ENCODE results near the gene DENND1C. TPM values are rescaled to one million over a fixed set of nuclear protein-coding genes. Genes with fewer than 3 reads are reported as not detected.
A peak's percentile ranks its signal among the peaks of the same experiment; 100 is the strongest.
"Not testable (repeated sequence)": the region's sequence is repeated elsewhere in the genome, so short reads cannot be mapped to it uniquely, and the experiment has no call there.

Gene DENND1C
- polyA plus RNA-seq, 2 donors: 1.8 to 3.9 TPM

GRCh38 chr19:6509118-6509971 lies 27.8 kb upstream of the DENND1C start:
- Histone ChIP-seq H3K36me3 (ENCODE audit: control insufficient read depth in 2 of 2, insufficient read depth in 2 of 2, low read length in 1 of 2) (no peaks in the 10 kb centered on the region), H3K4me3 (ENCODE audit: low read depth in 1 of 2, low read length in 2 of 2) (no peak overlapping the region), H3K27me3 (ENCODE audit: control insufficient read depth in 1 of 2, insufficient read depth in 2 of 2, low read length in 2 of 2) (no peaks in the 10 kb centered on the region), H3K27ac (ENCODE audit: low read depth in 2 of 2, low read length in 1 of 2) (no peak overlapping the region), H3K4me1 (ENCODE audit: control insufficient read depth in 2 of 2, insufficient read depth in 2 of 2, low read length in 1 of 2) (no peaks in the 10 kb centered on the region), H3K9me3 (ENCODE audit: control insufficient read depth in 2 of 2, insufficient read depth in 1 of 2, low read depth in 1 of 2, low read length in 1 of 2) (no peaks in the 10 kb centered on the region)
- 63 to 71% methylated on average over 20 of the region's 20 CpGs for WGBS, 2 donors

GRCh38 chr19:6508028-6508771 lies 26.6 kb upstream of the DENND1C start:
- not testable (repeated sequence) for H3K27me3 ChIP-seq (ENCODE audit: control insufficient read depth in 1 of 2, insufficient read depth in 2 of 2, low read length in 2 of 2); H3K27ac ChIP-seq (ENCODE audit: low read depth in 2 of 2, low read length in 1 of 2); H3K36me3 ChIP-seq (ENCODE audit: control insufficient read depth in 2 of 2, insufficient read depth in 2 of 2, low read length in 1 of 2); H3K4me3 ChIP-seq (ENCODE audit: low read depth in 1 of 2, low read length in 2 of 2); H3K9me3 ChIP-seq (ENCODE audit: control insufficient read depth in 2 of 2, insufficient read depth in 1 of 2, low read depth in 1 of 2, low read length in 1 of 2); H3K4me1 ChIP-seq (ENCODE audit: control insufficient read depth in 2 of 2, insufficient read depth in 2 of 2, low read length in 1 of 2)
- WGBS, 2 donors: 83 to 85% methylated on average over 9 of the region's 9 CpGs

DNA sequence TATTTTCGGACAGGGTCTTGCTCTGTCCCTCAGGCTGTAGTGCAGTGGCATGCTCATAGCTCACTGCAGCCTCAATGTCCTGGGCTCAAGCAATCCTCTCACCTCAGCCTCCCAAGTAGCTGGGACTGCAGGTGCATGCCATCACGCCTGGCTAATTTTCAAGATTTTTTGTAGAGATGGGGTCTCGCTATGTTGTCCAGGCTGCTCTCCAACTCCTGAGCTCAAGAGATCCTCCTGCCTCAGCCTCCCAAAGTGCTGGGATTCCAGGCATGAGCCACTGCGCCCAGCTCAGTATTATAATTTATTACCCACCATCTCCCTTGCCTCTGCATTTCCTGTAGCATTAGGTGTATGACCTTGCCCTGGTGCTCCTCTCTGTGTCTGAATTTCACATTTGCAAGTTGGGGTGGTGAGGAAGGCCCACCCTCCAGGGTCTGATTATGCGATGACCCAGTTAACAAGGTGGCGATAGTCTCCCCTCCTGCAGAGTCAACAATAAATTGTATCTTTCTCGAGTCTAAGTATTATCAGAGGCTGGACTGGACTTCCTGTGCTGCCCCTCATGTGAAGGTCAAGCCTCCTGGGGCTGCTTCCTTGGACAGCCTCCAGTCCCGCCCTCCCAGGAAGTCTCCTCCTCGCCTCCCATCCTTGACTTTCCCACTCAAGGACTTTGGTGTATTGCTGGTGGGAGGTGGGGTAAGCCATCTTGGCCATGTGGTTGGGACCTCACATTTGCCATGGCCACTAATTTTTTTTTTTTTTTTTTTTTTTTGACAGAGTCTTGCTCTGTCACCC lies 22.0 kb upstream of the DENND1C start:
- WGBS, 2 donors: 82 to 83% methylated on average over 9 of the region's 9 CpGs
- Histone ChIP-seq H3K27ac (ENCODE audit: low read depth in 2 of 2, low read length in 1 of 2) (no peak overlapping the region), H3K9me3 (ENCODE audit: control insufficient read depth in 2 of 2, insufficient read depth in 1 of 2, low read depth in 1 of 2, low read length in 1 of 2) (no peaks in the 10 kb centered on the region), H3K36me3 (ENCODE audit: control insufficient read depth in 2 of 2, insufficient read depth in 2 of 2, low read length in 1 of 2) (no peaks in the 10 kb centered on the region), H3K27me3 (ENCODE audit: control insufficient read depth in 1 of 2, insufficient read depth in 2 of 2, low read length in 2 of 2) (peaks cover 0 to 4% of the 10 kb centered on the region in 2 donors), H3K4me1 (ENCODE audit: control insufficient read depth in 2 of 2, insufficient read depth in 2 of 2, low read length in 1 of 2) (peaks cover 0 to 8% of the 10 kb centered on the region in 2 donors), H3K4me3 (ENCODE audit: low read depth in 1 of 2, low read length in 2 of 2) (no peak overlapping the region)

GRCh38 chr19:6501740-6502648 lies 20.4 kb upstream of the DENND1C start, which contains the start of gene TUBB4A:
Gene TUBB4A (minus strand): TSS chr19:6502309. CDS start chr19:6502212, 97 bp downstream.
- Histone ChIP-seq H3K27ac (ENCODE audit: low read depth in 2 of 2, low read length in 1 of 2) (no peak within 1 kb of the TSS), H3K4me3 (ENCODE audit: low read depth in 1 of 2, low read length in 2 of 2) (peak within 1 kb of the TSS; percentile 34 to 37), H3K27me3 (ENCODE audit: control insufficient read depth in 1 of 2, insufficient read depth in 2 of 2, low read length in 2 of 2) (peaks cover 0 to 4% of the 10 kb centered on the region in 2 donors), H3K36me3 (ENCODE audit: control insufficient read depth in 2 of 2, insufficient read depth in 2 of 2, low read length in 1 of 2) (no peaks in the 10 kb centered on the region), H3K4me1 (ENCODE audit: control insufficient read depth in 2 of 2, insufficient read depth in 2 of 2, low read length in 1 of 2) (peaks cover 0 to 8% of the 10 kb centered on the region in 2 donors), H3K9me3 (ENCODE audit: control insufficient read depth in 2 of 2, insufficient read depth in 1 of 2, low read depth in 1 of 2, low read length in 1 of 2) (no peaks in the 10 kb centered on the region)
- WGBS, 2 donors: 2 to 3% methylated on average over 45 to 71 of the region's 71 CpGs

GRCh38 chr19:6500837-6501739 lies 19.5 kb upstream of the DENND1C start:
- H3K36me3 ChIP-seq (ENCODE audit: control insufficient read depth in 2 of 2, insufficient read depth in 2 of 2, low read length in 1 of 2): no peaks in the 10 kb centered on the region
- peaks cover 0 to 8% of the 10 kb centered on the region in 2 donors for H3K4me1 ChIP-seq (ENCODE audit: control insufficient read depth in 2 of 2, insufficient read depth in 2 of 2, low read length in 1 of 2)
- 58 to 60% methylated on average over 24 of the region's 24 CpGs for WGBS, 2 donors
- H3K27ac ChIP-seq (ENCODE audit: low read depth in 2 of 2, low read length in 1 of 2): no peak overlapping the region
- H3K27me3 ChIP-seq (ENCODE audit: control insufficient read depth in 1 of 2, insufficient read depth in 2 of 2, low read length in 2 of 2): peaks cover 0 to 4% of the 10 kb centered on the region in 2 donors
- H3K4me3 ChIP-seq (ENCODE audit: low read depth in 1 of 2, low read length in 2 of 2): no peak overlapping the region
- no peaks in the 10 kb centered on the region for H3K9me3 ChIP-seq (ENCODE audit: control insufficient read depth in 2 of 2, insufficient read depth in 1 of 2, low read depth in 1 of 2, low read length in 1 of 2)

DNA sequence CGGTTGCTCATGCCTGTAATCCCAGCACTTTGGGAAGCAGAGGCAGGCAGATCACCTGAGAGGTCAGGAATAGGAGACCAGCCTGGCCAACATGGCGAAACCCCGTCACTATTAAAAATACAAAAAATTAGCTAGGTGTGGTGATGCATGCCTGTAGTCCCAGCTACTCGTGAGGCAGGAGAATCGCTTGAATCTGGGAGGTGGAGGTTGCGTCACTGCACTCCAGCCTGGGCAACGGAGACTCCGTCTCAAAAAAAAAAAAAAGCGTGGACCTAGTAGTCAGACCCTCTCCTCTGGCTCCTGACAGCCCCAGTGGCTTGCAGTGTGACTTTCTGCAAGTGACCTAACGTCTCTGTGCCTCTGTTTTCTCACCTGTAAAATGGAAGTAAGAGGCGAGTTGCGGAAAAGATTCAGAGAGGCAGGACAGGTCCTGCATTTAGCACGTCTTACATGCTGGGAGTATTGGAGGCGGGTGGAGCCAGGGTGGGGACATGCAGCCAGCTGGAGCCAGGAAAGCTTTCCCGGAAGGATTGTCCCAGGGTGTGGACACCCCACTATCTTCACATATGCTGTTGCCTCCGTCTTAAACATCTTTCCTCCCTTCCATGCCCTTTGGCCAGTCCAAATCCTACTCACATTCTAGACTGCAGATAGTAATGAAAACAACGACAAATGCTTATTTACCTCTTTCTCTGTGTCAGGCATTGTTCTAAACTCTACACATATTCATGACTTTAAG lies 17.6 kb upstream of the DENND1C start:
- H3K36me3 ChIP-seq (ENCODE audit: control insufficient read depth in 2 of 2, insufficient read depth in 2 of 2, low read length in 1 of 2): no peaks in the 10 kb centered on the region
- H3K27ac ChIP-seq (ENCODE audit: low read depth in 2 of 2, low read length in 1 of 2): no peak overlapping the region
- H3K4me3 ChIP-seq (ENCODE audit: low read depth in 1 of 2, low read length in 2 of 2): peak overlapping the region in 1 of 2 donors; percentile 22
- peaks cover 0 to 4% of the 10 kb centered on the region in 2 donors for H3K27me3 ChIP-seq (ENCODE audit: control insufficient read depth in 1 of 2, insufficient read depth in 2 of 2, low read length in 2 of 2)
- no peaks in the 10 kb centered on the region for H3K9me3 ChIP-seq (ENCODE audit: control insufficient read depth in 2 of 2, insufficient read depth in 1 of 2, low read depth in 1 of 2, low read length in 1 of 2)
- WGBS, 2 donors: 57 to 64% methylated on average over 17 of the region's 17 CpGs
- H3K4me1 ChIP-seq (ENCODE audit: control insufficient read depth in 2 of 2, insufficient read depth in 2 of 2, low read length in 1 of 2): peaks cover 0 to 8% of the 10 kb centered on the region in 2 donors

DNA sequence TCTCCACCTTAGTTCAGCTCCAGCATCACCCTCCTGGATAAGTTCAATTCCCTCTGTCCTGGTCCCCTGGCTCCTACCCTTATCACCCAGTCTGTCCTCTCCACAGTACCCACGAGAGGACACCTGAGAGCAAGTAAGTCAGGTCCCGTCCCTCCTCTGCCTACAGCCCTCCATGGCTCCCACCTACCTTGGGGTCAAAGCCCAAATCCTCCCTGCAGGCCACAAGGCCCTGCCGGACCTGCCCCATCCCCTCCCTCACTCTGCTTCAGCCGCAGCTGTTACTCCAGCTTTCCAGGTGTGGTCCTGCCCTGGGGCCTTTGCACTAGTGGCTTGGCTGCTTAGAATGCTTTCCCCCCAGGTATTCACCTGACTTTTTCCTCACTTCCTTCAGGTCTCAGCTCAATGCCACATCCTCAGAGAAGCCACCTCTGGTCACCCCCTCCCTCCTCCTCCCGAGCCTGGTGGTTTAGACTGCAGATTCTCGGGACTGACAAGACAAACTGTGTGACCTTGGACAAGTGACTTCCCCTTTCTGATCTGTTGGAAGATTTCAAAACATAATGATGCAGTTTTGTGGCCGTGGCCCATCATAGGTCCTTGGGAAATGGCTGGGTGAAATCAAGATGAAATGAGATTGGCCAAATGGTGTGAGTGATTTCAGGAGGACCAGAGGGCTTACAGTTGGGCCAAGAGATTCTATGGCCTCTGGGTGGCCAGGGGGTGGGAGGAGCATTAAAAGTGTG lies 16.9 kb upstream of the DENND1C start:
- Histone ChIP-seq H3K27me3 (ENCODE audit: control insufficient read depth in 1 of 2, insufficient read depth in 2 of 2, low read length in 2 of 2) (peaks cover 0 to 4% of the 10 kb centered on the region in 2 donors), H3K36me3 (ENCODE audit: control insufficient read depth in 2 of 2, insufficient read depth in 2 of 2, low read length in 1 of 2) (no peaks in the 10 kb centered on the region), H3K4me3 (ENCODE audit: low read depth in 1 of 2, low read length in 2 of 2) (no peak overlapping the region), H3K27ac (ENCODE audit: low read depth in 2 of 2, low read length in 1 of 2) (no peak overlapping the region), H3K4me1 (ENCODE audit: control insufficient read depth in 2 of 2, insufficient read depth in 2 of 2, low read length in 1 of 2) (peaks cover 0 to 8% of the 10 kb centered on the region in 2 donors), H3K9me3 (ENCODE audit: control insufficient read depth in 2 of 2, insufficient read depth in 1 of 2, low read depth in 1 of 2, low read length in 1 of 2) (no peaks in the 10 kb centered on the region)
- 57 to 68% methylated on average over 7 of the region's 7 CpGs for WGBS, 2 donors

Data from esophagus (tissue), 2 donors.